ENCODE measurements around the gene ORM2. TPM values are rescaled to one million over a fixed set of nuclear protein-coding genes. Genes with fewer than 3 reads are reported as not detected.

ORM2 gene
- total and polyA plus RNA-seq, 2 of the 4 experiments (the other 2 are of a cell fraction), result not detected

GRCh38 chr9:114289106-114289505 is 40.6 kb upstream of the ORM2 start (continued):
- TF ChIP-seq, protein P1, sequence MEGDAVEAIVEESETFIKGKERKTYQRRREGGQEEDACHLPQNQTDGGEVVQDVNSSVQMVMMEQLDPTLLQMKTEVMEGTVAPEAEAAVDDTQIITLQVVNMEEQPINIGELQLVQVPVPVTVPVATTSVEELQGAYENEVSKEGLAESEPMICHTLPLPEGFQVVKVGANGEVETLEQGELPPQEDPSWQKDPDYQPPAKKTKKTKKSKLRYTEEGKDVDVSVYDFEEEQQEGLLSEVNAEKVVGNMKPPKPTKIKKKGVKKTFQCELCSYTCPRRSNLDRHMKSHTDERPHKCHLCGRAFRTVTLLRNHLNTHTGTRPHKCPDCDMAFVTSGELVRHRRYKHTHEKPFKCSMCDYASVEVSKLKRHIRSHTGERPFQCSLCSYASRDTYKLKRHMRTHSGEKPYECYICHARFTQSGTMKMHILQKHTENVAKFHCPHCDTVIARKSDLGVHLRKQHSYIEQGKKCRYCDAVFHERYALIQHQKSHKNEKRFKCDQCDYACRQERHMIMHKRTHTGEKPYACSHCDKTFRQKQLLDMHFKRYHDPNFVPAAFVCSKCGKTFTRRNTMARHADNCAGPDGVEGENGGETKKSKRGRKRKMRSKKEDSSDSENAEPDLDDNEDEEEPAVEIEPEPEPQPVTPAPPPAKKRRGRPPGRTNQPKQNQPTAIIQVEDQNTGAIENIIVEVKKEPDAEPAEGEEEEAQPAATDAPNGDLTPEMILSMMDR (conservative IDR thresholded peaks at IDR 0.05; ENCODE audit: low read depth, low read length), result no peak

All from IMR-90 (cell line).